Measurements from ENCODE around the gene ZC3H12C. TPM values are rescaled to one million over a fixed set of nuclear protein-coding genes. Genes with fewer than 3 reads are reported as not detected.

ZC3H12C gene
- polyA plus RNA-seq, 1 donor: 20.0 TPM

DNA sequence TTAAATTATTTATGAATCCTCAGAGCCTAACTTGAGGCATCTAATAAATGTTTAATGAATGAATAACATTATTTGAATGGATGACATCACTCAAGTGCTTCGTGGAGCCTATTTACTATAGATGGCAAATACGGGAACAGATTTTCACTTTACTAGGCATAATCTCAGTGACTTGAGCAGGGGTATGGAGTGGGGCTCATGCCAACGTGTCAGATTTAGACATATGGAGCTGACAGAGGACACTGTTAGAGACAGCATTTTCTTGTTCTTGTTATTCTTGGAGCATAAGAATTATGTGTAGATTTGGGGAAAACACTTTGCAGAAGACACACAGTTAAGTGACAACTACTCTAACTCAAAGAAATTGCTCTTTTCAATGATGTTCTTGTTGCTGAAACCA is 124.7 kb downstream of the ZC3H12C start:
- no peak overlapping the region for H3K27ac ChIP-seq (ENCODE audit: low read length)
- no peak for DNase-seq
- WGBS (ENCODE audit: insufficient coverage, low lambda C conversion rate): no CpG with 5 or more reads among the region's 3 CpGs

DNA sequence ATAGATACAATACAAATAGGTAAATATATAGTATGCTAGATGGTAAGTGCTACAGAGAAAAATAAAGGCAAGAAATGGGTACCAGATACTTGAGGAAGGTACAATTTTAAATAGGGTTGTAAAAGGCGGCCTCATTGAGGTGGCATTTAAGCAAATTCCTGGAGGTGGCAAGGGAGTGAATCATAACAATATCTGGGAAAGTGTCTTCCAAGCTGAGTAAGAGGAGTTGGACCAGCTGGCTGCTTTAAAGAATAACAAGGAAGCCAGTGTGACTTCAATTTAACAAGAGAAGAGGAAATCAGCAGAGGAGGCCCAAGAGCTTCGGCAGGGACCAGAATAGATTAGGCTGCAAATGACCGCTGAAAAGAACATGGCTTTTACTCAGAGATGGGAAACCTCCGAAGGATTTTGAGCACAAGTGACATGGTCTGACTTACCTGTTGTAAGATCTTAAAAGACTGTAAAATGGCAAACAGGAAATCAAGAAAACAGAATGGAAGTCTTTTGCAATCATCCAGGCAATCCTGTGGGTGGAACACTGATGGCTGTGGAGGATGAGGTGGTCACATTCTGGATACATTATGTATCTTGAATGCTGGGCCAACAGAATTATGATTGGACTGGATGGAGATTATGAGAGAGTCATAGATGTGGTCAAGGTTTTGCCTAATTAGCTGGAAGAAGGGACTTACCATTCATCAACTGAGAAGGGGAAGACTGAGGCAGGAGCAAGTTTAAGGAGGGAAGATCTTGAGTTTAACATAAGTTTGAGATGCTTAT is 126.0 kb downstream of the ZC3H12C start:
- no peaks in the 10 kb centered on the region for H3K36me3 ChIP-seq (ENCODE audit: control insufficient read depth, insufficient read depth, low read length)
- DNase-seq: no peak
- no peak overlapping the region for H3K27ac ChIP-seq (ENCODE audit: low read length)
- H3K9me3 ChIP-seq (ENCODE audit: control insufficient read depth, low read depth, low read length): no peaks in the 10 kb centered on the region
- H3K4me1 ChIP-seq (ENCODE audit: control insufficient read depth, insufficient read depth, low read length): peaks cover 3% of the 10 kb centered on the region
- 100% methylated on average over 3 of the region's 4 CpGs for WGBS (ENCODE audit: insufficient coverage, low lambda C conversion rate)
- no peak overlapping the region for H3K4me3 ChIP-seq (ENCODE audit: low read length)
- no peaks in the 10 kb centered on the region for H3K27me3 ChIP-seq (ENCODE audit: control insufficient read depth, insufficient read depth, low read length)

More for the DNA sequence above, 124.7 kb downstream of the ZC3H12C start:
- no peaks in the 10 kb centered on the region for H3K27me3 ChIP-seq (ENCODE audit: control insufficient read depth, insufficient read depth, low read length)
- no peaks in the 10 kb centered on the region for H3K36me3 ChIP-seq (ENCODE audit: control insufficient read depth, insufficient read depth, low read length)
- H3K9me3 ChIP-seq (ENCODE audit: control insufficient read depth, low read depth, low read length): no peaks in the 10 kb centered on the region
- no peak overlapping the region for H3K4me3 ChIP-seq (ENCODE audit: low read length)
- H3K4me1 ChIP-seq (ENCODE audit: control insufficient read depth, insufficient read depth, low read length): peaks cover 3% of the 10 kb centered on the region

Other genes with a start within 250 kb of the ZC3H12C start
- 51.6 TPM for gene RDX, start 203.2 kb downstream of the ZC3H12C start, polyA plus RNA-seq

Data from large intestine (tissue), 3 donors.